ENCODE measurements around the gene TMEM60. TPM values are rescaled to one million over a fixed set of nuclear protein-coding genes. Genes with fewer than 3 reads are reported as not detected.

The TMEM60 gene
- total and polyA plus RNA-seq, 8 donors = 8.8 to 18.2 (median 14.5) TPM; not detected in 2

GRCh38 chr7:77806425-77806824 lies 8.2 kb upstream of the TMEM60 start:
- 98% methylated on average over 2 of the region's 2 CpGs for WGBS, 5 donors
- TF ChIP-seq POLR2A (IDR thresholded peaks at IDR 0.05) = no peak
- TF ChIP-seq CTCF (IDR thresholded peaks at IDR 0.05) = no peak
- TF ChIP-seq POLR2AphosphoS5 (IDR thresholded peaks at IDR 0.05) = no peak
- no peak for TF ChIP-seq EP300 (IDR thresholded peaks at IDR 0.05)
- Histone ChIP-seq H3K4me3 (no peak overlapping the region), H3K9me3 (peaks cover 0 to 24% (median 14%) of the 10 kb centered on the region in 4 donors), H3K27me3 (no peaks in the 10 kb centered on the region), H3K27ac (no peak overlapping the region), H3K36me3 (no peaks in the 10 kb centered on the region), H3K4me1 (peaks cover 0 to 3% (median under 1%) of the 10 kb centered on the region in 4 donors)
- intact Hi-C loops (cut with DNase I; ENCODE audit: low total_unique reads) = no loop called here
- no peak for DNase-seq

GRCh38 chr7:77802557-77803405 lies 4.5 kb upstream of the TMEM60 start:
- peaks cover 0 to 23% (median 18%) of the 10 kb centered on the region in 4 donors for H3K4me1 ChIP-seq
- H3K27me3 ChIP-seq = no peaks in the 10 kb centered on the region
- TF ChIP-seq CTCF (IDR thresholded peaks at IDR 0.05) (no peak), POLR2AphosphoS5 (IDR thresholded peaks at IDR 0.05) (no peak), EP300 (IDR thresholded peaks at IDR 0.05) (no peak), POLR2A (IDR thresholded peaks at IDR 0.05) (no peak)
- intact Hi-C loops (cut with DNase I; ENCODE audit: low total_unique reads) = no loop called here
- H3K36me3 ChIP-seq = no peaks in the 10 kb centered on the region
- DNase-seq = no peak
- H3K27ac ChIP-seq = peak overlapping the region in 1 of 5 donors; percentile 16
- no peak overlapping the region for H3K4me3 ChIP-seq
- H3K9me3 ChIP-seq = peaks cover 0 to 23% (median 10%) of the 10 kb centered on the region in 4 donors
- WGBS, 5 donors = 63 to 83% (median 76%) methylated on average over 2 of the region's 2 CpGs

- H3K27me3 ChIP-seq = no peaks in the 10 kb centered on the region
- peaks cover 0 to 2% (median 0%) of the 10 kb centered on the region in 4 donors for H3K9me3 ChIP-seq
- H3K36me3 ChIP-seq = no peaks in the 10 kb centered on the region
- peaks cover 13 to 43% (median 33%) of the 10 kb centered on the region in 4 donors for H3K4me1 ChIP-seq
- no peak overlapping the region for H3K4me3 ChIP-seq
- 82 to 92% (median 86%) methylated on average over 2 of the region's 2 CpGs for WGBS, 5 donors
- H3K27ac ChIP-seq = no peak overlapping the region
- intact Hi-C loops (cut with DNase I; ENCODE audit: low total_unique reads) = no loop called here
- DNase-seq = no peak
- no peak for TF ChIP-seq EP300 (IDR thresholded peaks at IDR 0.05)
- TF ChIP-seq POLR2A (IDR thresholded peaks at IDR 0.05) = no peak
- TF ChIP-seq CTCF (IDR thresholded peaks at IDR 0.05) = no peak
- no peak for TF ChIP-seq POLR2AphosphoS5 (IDR thresholded peaks at IDR 0.05)
These were observed 2.5 kb upstream of the TMEM60 start for GRCh38 chr7:77800730-77801129.

- Histone ChIP-seq H3K4me3 (peak overlapping the region in 2 of 4 donors; percentile 86 to 96), H3K27ac (peak overlapping the region in 2 of 5 donors; percentile 76 to 92), H3K36me3 (peaks cover 0 to 2% (median 0%) of the 10 kb centered on the region in 4 donors), H3K4me1 (peaks cover 13 to 48% (median 33%) of the 10 kb centered on the region in 4 donors), H3K9me3 (no peaks in the 10 kb centered on the region), H3K27me3 (no peaks in the 10 kb centered on the region)
- WGBS, 5 donors = 36 to 57% (median 43%) methylated on average over 4 of the region's 4 CpGs
- peak in 1 of 2 donors; percentile 23 for DNase-seq
- TF ChIP-seq POLR2A (IDR thresholded peaks at IDR 0.05) = no peak
- no peak for TF ChIP-seq CTCF (IDR thresholded peaks at IDR 0.05)
- no peak for TF ChIP-seq POLR2AphosphoS5 (IDR thresholded peaks at IDR 0.05)
- TF ChIP-seq EP300 (IDR thresholded peaks at IDR 0.05) = no peak
- intact Hi-C loops (cut with DNase I; ENCODE audit: low total_unique reads) = no loop called here
These were observed 1.9 kb upstream of the TMEM60 start for GRCh38 chr7:77800158-77800557.
